Measurements from ENCODE around the gene ITSN1. TPM values are rescaled to one million over a fixed set of nuclear protein-coding genes. Genes with fewer than 3 reads are reported as not detected.

ITSN1 gene
- total and polyA plus RNA-seq, 2 of the 13 experiments (the other 11 are each of a cell fraction or from before 2014, with no cell fraction given) = 26.1 to 33.8 TPM

DNA sequence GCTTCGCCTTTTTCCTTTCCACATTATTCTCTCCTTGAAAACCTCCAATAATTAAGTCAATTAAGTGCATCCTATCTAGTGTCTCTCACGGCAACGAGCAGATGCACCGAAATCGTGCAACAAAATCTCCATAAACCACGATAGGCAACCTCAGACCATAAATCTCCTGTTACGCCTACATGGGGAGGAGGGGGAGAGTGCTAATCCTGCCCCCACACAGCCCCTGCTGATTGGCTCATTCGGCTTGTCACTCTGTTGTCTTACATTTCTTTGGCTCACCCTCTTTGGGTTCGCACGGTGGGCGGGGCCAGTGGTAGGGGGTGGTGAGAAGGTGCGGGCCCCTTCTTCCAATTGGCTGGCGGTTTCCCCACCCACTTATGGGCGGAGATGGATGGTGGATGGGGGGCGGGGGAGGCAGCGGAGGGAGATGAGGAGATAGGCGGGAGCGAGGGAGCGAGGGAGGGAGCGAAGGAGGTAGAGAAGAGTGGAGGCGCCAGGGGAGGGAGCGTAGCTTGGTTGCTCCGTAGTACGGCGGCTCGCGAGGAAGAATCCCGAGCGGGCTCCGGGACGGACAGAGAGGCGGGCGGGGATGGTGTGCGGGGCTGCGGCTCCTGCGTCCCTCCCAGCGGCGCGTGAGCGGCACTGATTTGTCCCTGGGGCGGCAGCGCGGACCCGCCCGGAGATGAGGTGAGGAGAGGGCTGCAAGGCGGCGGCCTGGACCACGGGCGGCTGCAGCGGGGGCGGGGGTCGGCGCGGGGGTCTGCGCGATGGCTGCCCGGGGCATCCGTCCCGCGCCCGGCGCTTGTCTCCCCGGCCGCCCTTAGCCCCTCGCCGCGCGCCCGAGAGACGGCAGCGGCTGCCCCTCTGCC is at the start of gene ITSN1 (continued):
- TF ChIP-seq ZMYM2 (CRISPR knock-in tag; IDR thresholded peaks at IDR 0.05) (no peak), ZNF691 (CRISPR knock-in tag; IDR thresholded peaks at IDR 0.05; ENCODE audit: borderline replicate concordance, low read depth) (peak; percentile 63; the same call in 1 of the 2 replicates), ZBTB7B (CRISPR knock-in tag; IDR thresholded peaks at IDR 0.05) (0 out of 2 replicates have a peak, but pooled peaks have one; percentile 47), LCORL (IDR thresholded peaks at IDR 0.05) (no peak), LCORL (CRISPR knock-in tag; IDR thresholded peaks at IDR 0.05) (peak; percentile 42; the same call in 1 of the 2 replicates), ZBTB20 (CRISPR knock-in tag; IDR thresholded peaks at IDR 0.05; ENCODE audit: borderline replicate concordance, low read depth) (0 out of 2 replicates have a peak, but pooled peaks have one; percentile 32), RARG (CRISPR knock-in tag; IDR thresholded peaks at IDR 0.05; ENCODE audit: low read depth) (no peak), ZNF598 (CRISPR knock-in tag; IDR thresholded peaks at IDR 0.05; ENCODE audit: borderline replicate concordance) (no peak), ATF1 (CRISPR knock-in tag; IDR thresholded peaks at IDR 0.05) (0 out of 2 replicates have a peak, but pooled peaks have one; percentile 55), ZNF776 (CRISPR knock-in tag; IDR thresholded peaks at IDR 0.05) (no peak; the same call in 1 of the 2 replicates), ZSCAN22 (CRISPR knock-in tag; IDR thresholded peaks at IDR 0.05) (no peak), TOPORS (CRISPR knock-in tag; IDR thresholded peaks at IDR 0.05) (peak; percentile 46; the same call in 1 of the 2 replicates), ZNF772 (CRISPR knock-in tag; IDR thresholded peaks at IDR 0.05) (peak; percentile 69; the same call in 1 of the 2 replicates), ZNF563 (CRISPR knock-in tag; IDR thresholded peaks at IDR 0.05) (peak; percentile 61), SNAPC4 (CRISPR knock-in tag; IDR thresholded peaks at IDR 0.05) (peak; percentile 98), CBX5 (CRISPR knock-in tag; IDR thresholded peaks at IDR 0.05; ENCODE audit: borderline replicate concordance) (no peak), ZNF296 (CRISPR knock-in tag; conservative IDR thresholded peaks at IDR 0.05) (no peak), ZNF556 (CRISPR knock-in tag; IDR thresholded peaks at IDR 0.05; ENCODE audit: borderline replicate concordance) (no peak), FOXK2 (IDR thresholded peaks at IDR 0.05) (no peak), TAF1 (CRISPR knock-in tag; IDR thresholded peaks at IDR 0.05) (peak; percentile 84)
- TF ChIP-seq, protein P1, sequence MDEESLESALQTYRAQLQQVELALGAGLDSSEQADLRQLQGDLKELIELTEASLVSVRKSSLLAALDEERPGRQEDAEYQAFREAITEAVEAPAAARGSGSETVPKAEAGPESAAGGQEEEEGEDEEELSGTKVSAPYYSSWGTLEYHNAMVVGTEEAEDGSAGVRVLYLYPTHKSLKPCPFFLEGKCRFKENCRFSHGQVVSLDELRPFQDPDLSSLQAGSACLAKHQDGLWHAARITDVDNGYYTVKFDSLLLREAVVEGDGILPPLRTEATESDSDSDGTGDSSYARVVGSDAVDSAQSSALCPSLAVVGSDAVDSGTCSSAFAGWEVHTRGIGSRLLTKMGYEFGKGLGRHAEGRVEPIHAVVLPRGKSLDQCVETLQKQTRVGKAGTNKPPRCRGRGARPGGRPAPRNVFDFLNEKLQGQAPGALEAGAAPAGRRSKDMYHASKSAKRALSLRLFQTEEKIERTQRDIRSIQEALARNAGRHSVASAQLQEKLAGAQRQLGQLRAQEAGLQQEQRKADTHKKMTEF (CRISPR knock-in tag; IDR thresholded peaks at IDR 0.05) = peak; percentile 49; the same call in 1 of the 2 replicates
- TF ChIP-seq, protein P2, sequence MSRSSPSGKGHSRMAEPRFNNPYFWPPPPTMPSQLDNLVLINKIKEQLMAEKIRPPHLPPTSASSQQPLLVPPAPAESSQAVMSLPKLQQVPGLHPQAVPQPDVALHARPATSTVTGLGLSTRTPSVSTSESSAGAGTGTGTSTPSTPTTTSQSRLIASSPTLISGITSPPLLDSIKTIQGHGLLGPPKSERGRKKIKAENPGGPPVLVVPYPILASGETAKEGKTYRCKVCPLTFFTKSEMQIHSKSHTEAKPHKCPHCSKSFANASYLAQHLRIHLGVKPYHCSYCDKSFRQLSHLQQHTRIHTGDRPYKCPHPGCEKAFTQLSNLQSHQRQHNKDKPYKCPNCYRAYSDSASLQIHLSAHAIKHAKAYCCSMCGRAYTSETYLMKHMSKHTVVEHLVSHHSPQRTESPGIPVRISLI (CRISPR knock-in tag; IDR thresholded peaks at IDR 0.05; ENCODE audit: borderline replicate concordance) = no peak
